Neural cell (in vitro differentiated cells): ENCODE results near the gene ANKRD40CL.
"Not testable (repeated sequence)": the region's sequence is repeated elsewhere in the genome, so short reads cannot be mapped to it uniquely, and the experiment has no call there.

ENCODE experiments used
- CTCF ChIP-seq: fragments of 450-650 bp; IDR thresholded peaks from 2 replicates; pipeline ENCODE4 v1.5.1; 2014; ENCODE audit warnings: antibody characterized with exemption, mild to moderate bottlenecking, moderate library complexity; ENCODE audit not compliant: poor library complexity, severe bottlenecking
- RAD21 ChIP-seq: fragments of 450-650 bp; conservative IDR thresholded peaks from 2 replicates; pipeline ENCODE4 v1.6.1; 2014; ENCODE audit warnings: antibody characterized with exemption, mild to moderate bottlenecking, moderate library complexity

GRCh38 chr17:50804749-50805475 lies 37.6 kb upstream of the ANKRD40CL start:
- not testable (repeated sequence) for TF ChIP-seq CTCF, RAD21
